GM12892 (cell line): ENCODE measurements around the gene UST.

ENCODE experiments used
- POLR2A ChIP-seq: IDR thresholded peaks from 2 replicates; pipeline ENCODE4 v1.6.1; 2011; ENCODE audit warnings: low read depth, low read length, control low read depth
- POLR2AphosphoS5 ChIP-seq: IDR thresholded peaks from 2 replicates; pipeline ENCODE4 v1.6.1; 2011; ENCODE audit warnings: low read depth, low read length, control low read depth
- TAF1 ChIP-seq: IDR thresholded peaks from 2 replicates; pipeline ENCODE4 v1.6.1; 2011; ENCODE audit warnings: low read depth, mild to moderate bottlenecking, control low read depth, low read length, borderline replicate concordance

GRCh38 chr6:149050160-149050559 is 303.3 kb downstream of the UST start:
- TF ChIP-seq POLR2A, result no peak
- no peak for TF ChIP-seq POLR2AphosphoS5
- TF ChIP-seq TAF1, result no peak
